Stimulated activated CD4-positive, alpha-beta T cell treated with anti-CD3 and anti-CD28 coated beads, Interleukin-12 subunit alpha, Interleukin-12 subunit beta, amount 100 ng/mL, for 48 hours (primary cell): ENCODE data around the gene DICER1.

ENCODE experiments used
- DNase-seq, 3 donors: peaks; one replicate each; pipeline ENCODE4 v3.0.0-alpha.2; 2020; ENCODE audit warnings: low read depth in 2 of 3, low spot score in 1 of 3

DICER1 gene

DNA sequence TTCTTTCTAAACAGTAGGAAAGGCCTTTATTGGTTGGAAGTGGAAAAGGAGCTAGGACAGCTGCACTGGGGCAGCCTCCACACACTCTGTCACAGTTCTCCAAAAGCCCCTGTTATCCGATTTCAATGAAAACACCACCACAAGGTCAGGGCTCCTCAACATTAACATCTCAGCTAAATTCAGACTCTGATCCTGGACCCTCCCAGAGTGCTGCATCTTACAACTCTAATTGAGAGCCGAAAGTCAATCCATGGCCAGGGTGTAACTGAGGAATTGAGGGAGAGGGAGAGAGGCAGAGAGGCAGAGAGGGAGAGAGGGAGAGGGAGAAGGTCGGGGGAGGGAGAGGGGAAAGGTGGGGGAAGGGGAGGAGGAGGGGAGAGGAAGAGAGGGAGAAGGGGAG is 32.1 kb downstream of the DICER1 start:
- no peak for DNase-seq

DNA sequence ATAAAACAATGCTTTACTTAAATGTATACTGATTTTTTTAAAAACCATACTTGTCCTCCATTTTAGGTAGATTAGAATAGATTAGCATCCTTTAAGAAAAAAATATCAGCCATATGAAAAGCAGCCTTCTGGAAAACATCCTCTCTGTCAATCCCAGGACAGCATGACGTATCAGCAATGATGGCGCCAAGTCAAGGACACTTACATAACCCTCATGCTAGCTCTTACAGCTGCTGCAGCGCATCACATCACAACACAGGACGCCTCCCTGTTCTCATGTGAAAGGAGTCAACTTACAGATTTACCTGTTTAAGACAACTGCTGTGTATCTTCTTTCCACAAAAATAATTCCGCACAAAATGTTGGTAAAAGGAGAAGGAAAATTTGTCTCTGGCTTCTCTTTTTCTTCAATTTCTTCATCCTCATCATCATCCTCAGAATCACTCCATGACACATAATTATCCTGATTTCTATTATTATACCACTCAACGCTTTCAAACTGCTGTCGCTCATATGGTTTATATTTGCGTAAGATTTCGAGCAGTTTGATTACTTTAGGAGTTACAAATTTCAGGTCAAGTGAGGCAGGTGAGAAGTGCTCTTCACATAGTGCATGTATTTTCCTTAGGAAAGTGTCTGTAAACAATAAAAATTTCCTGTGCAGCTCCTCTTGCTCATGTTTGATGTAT is 33.3 kb downstream of the DICER1 start:
- DNase-seq: no peak

- no peak for DNase-seq
Observed at GRCh38 chr14:95122621-95122945, 34.7 kb downstream of the DICER1 start.

DNA sequence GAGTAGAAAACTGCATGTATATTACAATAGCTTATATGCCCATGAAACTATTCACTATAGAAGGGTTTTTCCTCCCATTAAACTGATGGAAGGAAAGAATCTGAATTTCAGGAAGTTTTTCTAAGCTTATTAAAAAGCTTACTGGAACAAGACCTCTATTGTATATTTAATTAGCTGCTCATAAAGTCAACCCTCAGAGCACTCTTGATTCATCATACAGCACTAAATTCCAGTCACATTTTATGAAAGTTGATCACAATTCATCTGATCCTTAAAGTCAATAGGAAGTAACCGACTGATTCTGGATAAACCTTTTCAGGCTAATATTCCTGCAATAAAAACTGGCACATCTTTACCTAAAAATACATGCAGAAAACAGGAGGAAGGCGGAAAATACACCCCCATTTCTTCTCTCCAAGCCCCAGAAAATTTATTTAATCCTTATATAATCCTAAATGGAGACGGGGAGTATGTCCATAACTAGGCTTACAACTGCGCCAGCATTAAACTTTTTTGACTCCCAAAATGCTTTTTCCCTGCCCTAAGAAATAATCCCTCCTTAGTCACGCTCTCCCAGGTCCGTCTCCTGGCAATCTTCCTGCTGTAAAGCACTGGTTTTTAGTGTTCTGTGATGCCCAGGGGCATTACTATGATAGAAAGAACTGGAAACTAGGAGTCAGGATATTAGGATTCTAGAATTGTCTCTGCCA is 35.3 kb downstream of the DICER1 start:
- DNase-seq: no peak

DNA sequence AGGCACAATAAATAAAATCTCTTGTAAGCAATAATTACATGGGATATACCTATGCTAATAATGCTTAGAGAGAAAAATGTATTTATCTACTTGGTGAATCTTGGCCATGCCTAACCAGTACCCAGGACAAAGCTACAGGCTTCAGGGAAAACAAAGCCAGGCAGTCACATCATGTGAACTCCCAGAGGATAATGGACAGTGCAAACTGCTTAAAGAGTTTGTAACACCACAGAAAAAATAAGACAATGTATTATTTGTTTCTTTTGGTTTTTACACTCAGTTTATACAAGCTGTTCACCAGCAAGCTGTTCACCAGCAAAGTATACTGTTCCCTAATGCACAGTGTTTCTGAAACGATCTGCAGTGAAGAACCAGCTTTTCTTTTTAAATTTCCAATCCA is 38.0 kb downstream of the DICER1 start:
- no peak for DNase-seq

- no peak for DNase-seq
Observed at GRCh38 chr14:95117937-95118721, 39.2 kb downstream of the DICER1 start.

DNA sequence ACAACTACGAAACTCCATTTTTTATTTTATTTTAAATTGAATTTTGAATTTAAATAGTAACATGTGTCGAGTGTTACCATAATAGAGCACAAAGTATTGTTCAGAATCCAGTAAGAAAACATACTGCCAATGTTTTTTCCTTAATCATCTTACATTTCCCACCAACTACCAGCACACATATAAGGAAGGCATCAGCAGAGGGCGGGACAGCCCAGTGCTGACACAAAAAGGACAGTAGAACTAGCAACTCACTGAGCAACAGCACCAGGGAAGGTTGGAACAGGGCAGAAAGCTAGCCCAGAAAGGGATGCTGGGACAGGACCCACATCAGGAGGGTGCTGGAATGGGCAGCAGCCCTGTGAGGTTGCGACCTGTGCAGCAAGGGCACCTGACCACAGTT is 43.9 kb downstream of the DICER1 start:
- no peak for DNase-seq

DNA sequence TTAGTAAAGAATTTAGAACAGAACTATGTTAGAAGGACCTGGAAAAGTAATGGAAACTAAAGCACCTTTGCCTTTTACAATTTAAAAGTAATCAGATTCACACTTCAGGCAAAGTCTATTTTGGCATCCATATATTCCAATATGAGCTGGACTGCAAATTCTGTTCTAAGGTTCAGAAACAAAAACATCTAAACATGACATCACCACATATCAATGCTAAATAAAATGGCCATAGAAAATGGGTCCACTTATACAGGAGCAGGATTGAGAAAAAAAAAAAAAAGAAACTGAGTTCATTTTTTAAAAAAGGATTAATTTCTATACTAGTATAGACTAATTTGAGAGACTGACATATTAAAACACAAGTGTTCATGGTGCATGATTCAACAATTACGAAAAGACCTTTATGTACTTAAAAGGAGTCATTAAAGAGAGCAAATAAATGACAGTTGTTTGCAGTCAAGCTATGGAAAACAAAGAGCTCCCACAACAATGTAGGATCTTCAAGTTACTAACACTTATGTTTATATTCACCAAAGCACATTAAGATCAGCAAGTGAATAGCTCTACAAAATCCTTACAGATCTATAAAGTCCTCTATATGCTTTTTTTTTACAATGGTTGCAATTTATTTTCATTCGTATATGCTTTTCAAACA is 45.7 kb downstream of the DICER1 start:
- DNase-seq: no peak

DNA sequence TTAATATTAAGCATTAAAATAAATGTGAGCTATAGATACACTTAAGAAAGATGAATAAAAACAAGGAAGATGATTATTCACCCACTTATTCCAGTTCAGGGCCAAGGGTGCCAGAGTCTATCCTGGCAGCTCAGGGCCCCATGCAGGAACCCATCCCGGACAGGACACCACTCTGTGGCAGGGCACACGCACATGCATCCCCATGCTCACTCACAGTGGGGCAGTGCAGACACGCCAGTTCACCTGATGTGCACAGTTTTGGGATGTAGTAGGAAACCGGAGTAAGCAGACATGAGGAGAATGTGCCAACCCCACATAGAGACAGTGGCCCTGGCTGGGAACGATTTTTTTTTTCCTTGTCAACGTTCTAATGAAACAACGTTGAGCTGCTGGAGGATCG is 47.2 kb downstream of the DICER1 start:
- no peak for DNase-seq

DNA sequence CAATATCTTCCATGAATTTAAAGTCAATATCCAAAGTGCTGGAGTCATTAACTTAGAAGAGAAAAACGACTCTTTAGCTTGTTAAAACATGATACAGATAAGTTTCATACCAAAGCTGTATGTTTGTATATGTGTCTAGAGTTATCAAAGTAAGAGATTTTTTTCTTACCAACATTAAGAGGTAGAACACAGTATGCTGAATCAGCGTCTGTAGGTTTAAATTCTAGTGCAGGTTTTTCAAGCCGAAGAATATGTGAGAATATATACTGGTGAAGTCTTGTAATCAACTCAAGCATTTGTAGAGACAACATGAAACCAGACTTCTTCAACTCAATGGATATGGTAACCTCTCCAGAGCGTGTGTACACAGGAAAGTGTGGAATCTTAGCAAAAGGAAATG is 49.6 kb downstream of the DICER1 start:
- DNase-seq: no peak

- DNase-seq: no peak
Observed at GRCh38 chr14:95106971-95107370, 50.4 kb downstream of the DICER1 start.

DNA sequence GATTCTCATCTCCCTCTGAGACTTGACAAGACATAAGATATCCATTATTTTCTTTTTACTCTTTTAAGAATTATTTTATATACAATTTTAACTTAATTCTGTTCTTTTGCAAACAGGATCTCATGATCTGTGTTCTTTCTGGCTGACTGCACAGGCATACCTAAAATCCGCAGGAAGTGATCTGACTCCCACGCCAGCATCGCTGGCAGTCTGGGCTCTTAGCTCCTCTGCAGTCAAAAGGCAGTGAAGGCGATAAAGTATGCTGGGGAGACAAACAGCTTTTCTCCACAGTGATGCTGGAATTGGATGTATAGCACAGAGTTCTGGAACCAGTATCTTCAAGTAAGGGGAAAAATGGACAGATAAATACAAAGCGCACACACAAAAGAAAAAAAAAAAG is 52.4 kb downstream of the DICER1 start:
- no peak for DNase-seq

DNA sequence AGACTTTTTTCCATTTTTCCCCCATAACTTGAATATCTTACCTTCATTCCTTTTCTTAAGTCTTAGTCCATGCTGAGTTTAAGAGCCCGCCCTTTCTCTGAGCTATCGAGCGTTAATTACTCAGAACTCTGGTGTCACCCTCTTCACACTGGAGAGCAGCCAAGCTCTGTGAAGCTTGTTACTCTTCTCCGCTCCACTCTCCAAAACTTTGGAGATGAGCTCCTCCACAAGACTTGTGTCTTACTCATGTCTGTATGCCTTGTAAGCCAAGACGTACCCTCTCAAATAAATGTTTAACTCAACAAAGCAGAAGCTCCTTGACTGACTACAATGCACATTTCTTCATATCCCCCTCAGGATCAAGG is 54.7 kb downstream of the DICER1 start:
- no peak for DNase-seq

DNA sequence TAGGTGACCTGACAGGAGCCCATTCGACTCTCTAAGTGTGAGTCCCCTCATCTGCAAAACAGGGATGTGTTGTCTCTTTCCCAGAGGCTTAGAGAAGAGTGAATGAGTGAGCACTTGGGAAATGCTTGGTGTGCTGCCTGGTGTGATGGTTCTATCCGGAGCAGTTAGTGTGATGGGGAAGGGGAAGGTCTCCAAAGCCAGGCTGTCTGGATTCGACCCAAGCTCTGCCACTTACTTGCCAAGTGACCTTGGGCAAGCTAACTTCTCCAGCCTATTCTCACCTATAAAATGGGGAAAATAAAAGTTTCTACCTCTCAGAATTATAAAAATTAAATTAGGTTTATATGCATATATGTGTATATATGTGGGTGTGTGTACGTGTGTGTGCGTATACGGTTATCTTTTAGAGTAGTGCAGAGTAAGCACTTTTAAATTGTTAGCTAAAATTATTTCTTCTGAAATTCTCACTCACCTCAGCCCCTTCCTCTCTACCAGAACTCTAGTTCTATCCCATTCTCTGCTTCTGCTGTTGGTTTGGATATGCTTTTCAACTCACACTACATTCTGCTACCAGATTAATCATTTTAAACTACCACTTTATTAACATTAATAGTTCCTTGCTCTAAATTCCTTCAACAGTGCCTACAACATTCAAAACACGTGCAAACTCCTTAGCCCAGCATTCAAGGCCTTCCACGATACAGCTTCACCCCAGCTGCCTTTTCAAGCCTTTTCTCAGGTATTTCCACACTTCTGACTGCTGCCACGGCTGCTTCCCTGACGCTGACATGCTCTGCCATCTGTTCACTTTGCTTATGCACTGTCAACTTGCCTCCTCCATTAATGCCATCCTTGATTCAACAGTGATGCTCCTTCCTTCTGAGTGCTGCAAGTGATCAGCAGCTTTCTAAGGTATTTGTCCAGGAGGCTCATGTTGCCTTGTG is 55.3 kb downstream of the DICER1 start:
- DNase-seq: no peak

DNA sequence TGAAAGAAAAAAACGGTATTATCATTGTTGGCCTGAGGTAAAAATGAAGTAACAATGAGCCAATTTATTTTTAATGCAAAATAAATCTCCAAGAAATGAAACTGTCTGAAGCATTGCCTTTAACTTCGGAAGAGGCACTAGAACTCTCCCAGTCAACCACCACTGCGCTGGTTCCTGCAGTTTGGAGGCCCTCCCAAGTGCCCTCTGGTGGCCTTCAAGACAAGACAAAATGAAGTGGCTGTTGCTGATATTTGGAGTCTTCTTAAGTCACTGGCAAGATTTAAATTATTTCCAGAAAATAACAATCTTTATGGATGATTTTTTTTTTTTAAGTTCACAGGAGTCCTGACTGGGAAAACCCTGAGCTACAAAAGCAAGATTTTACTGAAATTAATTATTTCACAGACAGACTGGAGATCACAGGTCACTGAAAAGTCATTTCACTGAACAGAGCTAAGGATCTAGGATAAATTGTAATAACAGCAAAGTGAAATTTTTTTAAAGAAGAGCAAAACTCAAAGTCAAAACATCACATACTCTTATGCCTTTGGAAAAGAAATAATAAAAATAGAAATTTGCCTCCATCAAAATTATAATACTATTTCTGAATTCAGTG is 58.2 kb downstream of the DICER1 start:
- peak in 2 of 3 donors; percentile 4 to 6 for DNase-seq

GRCh38 chr14:95097385-95097784 is 59.9 kb downstream of the DICER1 start:
- DNase-seq: no peak

- no peak for DNase-seq
Observed at GRCh38 chr14:95096476-95096875, 60.9 kb downstream of the DICER1 start.

DNA sequence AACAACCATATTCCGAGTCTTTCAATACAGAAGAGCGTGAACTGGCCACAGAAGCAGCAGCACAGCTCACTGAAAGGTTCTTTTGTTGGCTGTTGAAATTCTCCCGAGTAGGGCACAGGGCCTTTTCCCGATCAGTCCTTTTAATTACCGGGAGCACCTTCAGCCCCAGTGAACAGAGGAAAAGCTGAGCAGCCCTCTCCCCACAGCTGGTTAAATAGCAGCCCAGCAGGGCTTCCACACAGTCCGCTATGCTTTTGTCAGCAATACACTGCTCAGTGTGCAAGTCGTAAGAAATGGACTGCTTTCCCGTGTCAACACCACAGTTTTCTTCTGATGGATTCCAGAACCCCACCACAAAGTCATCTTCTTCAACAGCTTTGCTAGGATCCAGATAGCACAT is 61.3 kb downstream of the DICER1 start:
- no peak for DNase-seq

DNA sequence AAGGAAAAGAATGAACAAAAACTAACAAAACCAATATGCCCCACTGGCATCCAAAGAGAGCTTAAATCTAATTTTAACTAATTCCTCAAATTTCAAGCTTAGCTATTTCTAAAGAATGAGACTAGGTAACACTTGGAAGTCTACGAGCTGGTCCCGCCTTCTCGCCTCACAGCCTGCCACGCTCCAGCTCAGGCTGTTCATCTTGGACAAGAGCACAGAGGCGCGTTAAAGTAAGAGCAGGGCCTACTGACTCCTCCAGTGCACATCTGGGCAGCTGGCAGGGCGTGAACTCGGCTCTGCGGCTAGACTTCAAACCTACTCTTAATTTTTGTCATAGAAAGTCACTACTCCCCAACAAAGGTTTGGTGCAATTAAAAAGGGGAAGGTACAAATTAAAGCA is 64.6 kb downstream of the DICER1 start:
- DNase-seq: no peak

- no peak for DNase-seq
Observed at GRCh38 chr14:95091581-95091980, 65.7 kb downstream of the DICER1 start.
